Parathyroid adenoma (tissue), 2 donors: ENCODE data around the gene LENG9.
"Not testable (repeated sequence)": the region's sequence is repeated elsewhere in the genome, so short reads cannot be mapped to it uniquely, and the experiment has no call there.

Source experiments
- H2AFZ ChIP-seq: fragments of 300-600 bp; sonication (generic); one replicate; pipeline ENCODE4 v1.7.0; 2017; ENCODE audit warnings: antibody characterized with exemption, mild to moderate bottlenecking
- H3K27ac ChIP-seq: fragments of 300-600 bp; sonication (generic); one replicate; pipeline ENCODE4 v1.7.0; 2017
- H3K27me3 ChIP-seq: fragments of 300-600 bp; sonication (generic); one replicate; pipeline ENCODE4 v1.7.0; 2017; ENCODE audit warnings: low read length; ENCODE audit not compliant: control insufficient read depth, insufficient read depth
- H3K36me3 ChIP-seq: fragments of 300-600 bp; sonication (generic); one replicate; pipeline ENCODE4 v1.7.0; 2017; ENCODE audit warnings: low read length; ENCODE audit not compliant: control insufficient read depth, insufficient read depth
- H3K4me1 ChIP-seq: fragments of 300-600 bp; sonication (generic); one replicate; pipeline ENCODE4 v1.7.0; 2017; ENCODE audit warnings: control low read depth
- H3K4me2 ChIP-seq: fragments of 300-600 bp; sonication (generic); one replicate; pipeline ENCODE4 v1.7.0; 2017; ENCODE audit warnings: low read length
- H3K4me3 ChIP-seq: fragments of 300-600 bp; sonication (generic); one replicate; pipeline ENCODE4 v1.7.0; 2017; ENCODE audit warnings: low read depth, low read length
- H3K79me2 ChIP-seq: fragments of 300-600 bp; sonication (generic); one replicate; pipeline ENCODE4 v1.7.0; 2017; ENCODE audit warnings: control low read depth
- H3K9ac ChIP-seq: fragments of 300-600 bp; sonication (generic); one replicate; pipeline ENCODE4 v1.7.0; 2017; ENCODE audit warnings: mild to moderate bottlenecking
- H3K9me3 ChIP-seq: fragments of 300-600 bp; sonication (generic); one replicate; pipeline ENCODE4 v1.7.0; 2017; ENCODE audit warnings: low read length; ENCODE audit not compliant: control insufficient read depth
- TF ChIP-seq, protein P1 (sequence below): fragments of 300-600 bp; sonication (generic); IDR thresholded peaks from one replicate; pipeline ENCODE4 v1.7.0; 2017; ENCODE audit warnings: antibody characterized with exemption, mild to moderate bottlenecking
- donor health status: primary hyperparathyroidism.

Gene LENG9

DNA sequence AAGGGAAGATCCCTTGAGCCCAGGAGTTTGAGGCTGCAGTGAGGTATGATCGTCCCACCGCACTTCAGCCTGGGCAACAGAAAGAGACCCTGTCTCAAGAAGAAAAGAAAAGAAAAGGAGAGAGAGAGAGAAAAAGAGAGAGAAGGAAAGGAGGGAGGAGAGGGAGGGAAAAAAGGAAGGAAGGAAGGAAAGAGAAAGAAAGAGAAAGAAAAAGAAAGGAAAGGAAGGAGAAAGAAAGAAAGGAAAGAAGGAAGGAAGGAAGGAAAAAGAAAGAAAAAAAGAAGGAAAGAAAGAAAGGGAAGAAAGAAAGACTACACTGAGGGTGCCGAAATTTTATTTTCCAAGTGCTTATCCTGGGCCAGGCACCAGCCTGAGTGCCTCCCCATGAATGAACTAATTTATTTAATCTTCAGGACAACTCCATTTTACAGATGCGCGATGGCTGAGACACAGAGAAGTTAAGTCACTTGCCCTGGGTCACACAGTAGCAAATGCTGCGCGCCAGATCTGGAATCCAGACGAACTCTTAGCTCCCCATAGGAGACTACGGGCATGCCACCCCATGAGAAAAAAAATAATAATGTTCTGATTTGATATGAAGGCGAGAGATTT is 6.8 kb upstream of the LENG9 start:
- Histone ChIP-seq H3K27me3 (no peaks in the 10 kb centered on the region), H3K27ac (no peak overlapping the region), H3K9me3 (no peaks in the 10 kb centered on the region), H2AFZ (no peak overlapping the region), H3K36me3 (no peaks in the 10 kb centered on the region), H3K4me3 (no peak overlapping the region), H3K9ac (no peak overlapping the region), H3K4me1 (peaks cover 5% of the 10 kb centered on the region), H3K79me2 (no peaks in the 10 kb centered on the region), H3K4me2 (peak overlapping the region; percentile 76)
- TF ChIP-seq, protein P1, sequence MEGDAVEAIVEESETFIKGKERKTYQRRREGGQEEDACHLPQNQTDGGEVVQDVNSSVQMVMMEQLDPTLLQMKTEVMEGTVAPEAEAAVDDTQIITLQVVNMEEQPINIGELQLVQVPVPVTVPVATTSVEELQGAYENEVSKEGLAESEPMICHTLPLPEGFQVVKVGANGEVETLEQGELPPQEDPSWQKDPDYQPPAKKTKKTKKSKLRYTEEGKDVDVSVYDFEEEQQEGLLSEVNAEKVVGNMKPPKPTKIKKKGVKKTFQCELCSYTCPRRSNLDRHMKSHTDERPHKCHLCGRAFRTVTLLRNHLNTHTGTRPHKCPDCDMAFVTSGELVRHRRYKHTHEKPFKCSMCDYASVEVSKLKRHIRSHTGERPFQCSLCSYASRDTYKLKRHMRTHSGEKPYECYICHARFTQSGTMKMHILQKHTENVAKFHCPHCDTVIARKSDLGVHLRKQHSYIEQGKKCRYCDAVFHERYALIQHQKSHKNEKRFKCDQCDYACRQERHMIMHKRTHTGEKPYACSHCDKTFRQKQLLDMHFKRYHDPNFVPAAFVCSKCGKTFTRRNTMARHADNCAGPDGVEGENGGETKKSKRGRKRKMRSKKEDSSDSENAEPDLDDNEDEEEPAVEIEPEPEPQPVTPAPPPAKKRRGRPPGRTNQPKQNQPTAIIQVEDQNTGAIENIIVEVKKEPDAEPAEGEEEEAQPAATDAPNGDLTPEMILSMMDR: no peak

DNA sequence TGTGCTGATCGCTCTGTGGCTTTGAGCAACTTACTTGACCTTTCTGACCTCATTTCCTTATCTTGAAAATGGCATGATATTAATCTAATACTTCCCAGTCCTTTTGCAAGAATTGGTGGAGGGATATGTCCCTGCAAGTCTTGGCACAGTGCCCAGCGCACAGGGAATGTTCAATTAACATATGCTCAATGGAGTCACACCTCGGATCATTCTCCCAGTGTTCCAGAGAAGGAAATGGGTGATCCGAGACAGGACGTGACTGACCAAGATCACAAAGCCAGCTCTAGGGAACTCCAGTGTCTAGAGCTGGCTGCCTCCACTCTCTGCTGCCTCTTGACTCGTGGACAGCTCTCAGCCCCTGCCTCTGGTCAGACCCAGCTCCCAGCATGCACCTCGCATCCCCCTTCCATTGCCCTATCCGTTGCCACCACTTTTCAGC is 5.9 kb upstream of the LENG9 start:
- no peak overlapping the region for H3K27ac ChIP-seq
- H3K79me2 ChIP-seq: no peaks in the 10 kb centered on the region
- no peak overlapping the region for H3K9ac ChIP-seq
- no peak overlapping the region for H2AFZ ChIP-seq
- H3K4me3 ChIP-seq: no peak overlapping the region
- no peaks in the 10 kb centered on the region for H3K27me3 ChIP-seq
- no peaks in the 10 kb centered on the region for H3K9me3 ChIP-seq
- H3K36me3 ChIP-seq: no peaks in the 10 kb centered on the region
- H3K4me2 ChIP-seq: no peak overlapping the region
- peaks cover 5% of the 10 kb centered on the region for H3K4me1 ChIP-seq
- TF ChIP-seq, protein P1: no peak

DNA sequence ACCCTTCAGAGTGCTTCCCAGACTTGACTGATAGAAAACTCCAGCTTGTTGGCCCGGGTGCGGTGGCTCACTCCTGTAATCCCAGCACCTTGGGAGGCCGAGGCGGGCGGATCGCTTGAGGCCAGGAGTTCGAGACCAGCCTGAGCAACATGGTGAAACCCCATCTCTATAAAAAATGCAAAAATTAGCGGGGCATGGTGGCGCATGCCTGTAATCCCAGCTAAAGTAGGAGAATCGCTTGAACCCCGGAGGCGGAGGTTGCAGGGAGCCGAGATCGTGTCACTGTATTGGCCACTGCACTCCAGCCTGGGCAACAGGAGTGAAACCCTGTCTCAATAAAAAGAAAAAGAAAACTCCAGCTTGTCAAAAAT is 2.5 kb upstream of the LENG9 start:
- not testable (repeated sequence) for H3K9ac ChIP-seq, H3K4me1 ChIP-seq, H3K9me3 ChIP-seq, H3K27ac ChIP-seq, H3K27me3 ChIP-seq, H3K36me3 ChIP-seq, H3K4me3 ChIP-seq, H3K4me2 ChIP-seq, H2AFZ ChIP-seq, H3K79me2 ChIP-seq

DNA sequence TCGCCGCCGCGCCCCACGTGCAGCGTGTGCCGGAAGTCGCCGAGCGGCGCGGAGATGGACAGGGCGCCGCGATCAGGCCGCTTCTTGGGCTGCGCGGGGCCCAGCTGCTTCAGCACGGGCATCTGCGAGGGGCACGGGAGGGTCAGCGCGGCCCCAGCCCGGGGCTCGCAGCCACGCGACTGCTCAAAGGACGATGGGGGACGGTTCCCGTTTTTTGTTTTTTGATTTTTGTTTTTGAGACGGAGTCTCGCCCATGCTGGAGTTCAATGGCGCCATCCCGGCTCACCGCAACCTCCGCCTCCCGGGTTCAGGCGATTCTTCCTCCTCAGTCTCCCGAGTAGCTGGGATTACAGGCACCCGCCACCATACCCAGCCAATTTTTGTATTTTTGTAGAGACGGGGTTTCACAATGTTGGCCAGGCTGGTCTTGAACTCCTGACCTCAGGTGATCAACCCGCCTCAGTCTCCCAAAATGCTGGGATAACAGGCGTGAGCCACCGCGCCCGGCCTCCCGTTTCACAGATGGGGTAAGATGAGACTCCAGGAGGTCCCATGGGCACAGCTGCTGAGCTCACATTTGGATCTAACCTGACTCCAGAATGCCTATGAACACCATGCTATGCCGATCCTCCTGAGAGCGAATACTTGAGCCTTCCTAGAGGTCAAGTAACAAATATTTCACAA is 2.0 kb upstream of the LENG9 start:
- Histone ChIP-seq H3K9me3 (no peaks in the 10 kb centered on the region), H3K4me2 (no peak overlapping the region), H3K27me3 (no peaks in the 10 kb centered on the region), H3K27ac (no peak overlapping the region), H2AFZ (no peak overlapping the region), H3K4me3 (no peak overlapping the region), H3K79me2 (no peaks in the 10 kb centered on the region), H3K36me3 (no peaks in the 10 kb centered on the region), H3K9ac (no peak overlapping the region), H3K4me1 (peaks cover 4% of the 10 kb centered on the region)
- TF ChIP-seq, protein P1: no peak

DNA sequence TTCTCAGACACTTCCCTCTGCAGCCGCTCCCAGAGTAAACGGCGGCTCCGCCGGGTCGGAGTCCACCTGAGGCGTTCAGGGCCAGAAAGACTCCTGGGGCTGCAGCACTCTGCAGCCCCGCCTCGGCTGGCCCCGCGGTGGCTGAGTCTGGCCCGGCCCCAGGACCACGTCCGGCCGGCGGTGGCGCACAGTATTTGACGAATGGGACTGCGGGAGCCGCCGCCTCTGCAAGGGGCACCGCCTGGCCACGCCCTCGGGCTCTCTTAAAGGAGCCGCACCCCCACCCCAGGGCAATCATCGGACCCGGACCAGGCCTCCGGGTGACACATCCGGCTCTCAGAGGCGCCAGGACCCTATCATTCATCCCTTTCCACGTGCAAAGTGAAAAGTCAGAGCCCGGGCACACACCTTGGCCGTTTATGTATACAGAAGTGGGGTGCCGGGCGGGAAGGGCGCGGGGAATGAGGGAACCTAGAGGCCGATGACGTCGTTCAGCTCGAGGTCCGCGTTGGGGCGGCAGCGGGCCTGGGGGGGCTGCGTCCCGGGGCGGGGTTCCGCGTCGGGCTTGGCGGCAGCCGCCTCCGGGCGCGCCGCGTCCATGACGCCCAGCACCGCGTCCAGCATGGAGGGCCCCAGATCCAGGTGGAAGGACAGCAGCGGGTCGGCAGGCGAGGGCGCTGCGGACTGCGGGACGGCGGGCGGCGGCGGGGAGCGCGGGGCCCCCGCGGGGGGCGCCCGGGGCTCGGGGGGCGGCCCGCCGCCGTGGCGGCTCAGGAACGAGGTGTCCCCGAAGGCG is 1.2 kb upstream of the LENG9 start:
- Histone ChIP-seq H3K9me3 (no peaks in the 10 kb centered on the region), H3K27me3 (no peaks in the 10 kb centered on the region), H3K4me2 (peak overlapping the region; percentile 97), H3K36me3 (no peaks in the 10 kb centered on the region), H3K4me3 (peak overlapping the region; percentile 81), H3K4me1 (peaks cover 4% of the 10 kb centered on the region), H2AFZ (peak overlapping the region; percentile 96), H3K9ac (no peak overlapping the region), H3K27ac (peak overlapping the region; percentile 59), H3K79me2 (no peaks in the 10 kb centered on the region)
- TF ChIP-seq, protein P1: no peak
